ENCODE measurements around the gene PDE1A.

PDE1A gene

GRCh38 chr2:182372661-182373060, 54.2 kb downstream of the PDE1A start:
- no peak overlapping the region for H3K4me3 ChIP-seq (ENCODE audit: low read depth, low read length)
- no peaks in the 10 kb centered on the region for H3K27me3 ChIP-seq (ENCODE audit: control insufficient read depth, insufficient read depth, low read length)
- H3K9ac ChIP-seq (ENCODE audit: low read depth, low read length): no peak overlapping the region
- no peaks in the 10 kb centered on the region for H3K4me1 ChIP-seq (ENCODE audit: control insufficient read depth, insufficient read depth, low read length)
- no peaks in the 10 kb centered on the region for H3K36me3 ChIP-seq (ENCODE audit: control insufficient read depth, insufficient read depth, low read length)
- no peaks in the 10 kb centered on the region for H3K9me3 ChIP-seq (ENCODE audit: control insufficient read depth, insufficient read depth, low read length)

GRCh38 chr2:182368996-182369395, 57.8 kb downstream of the PDE1A start:
- Histone ChIP-seq H3K9me3 (ENCODE audit: control insufficient read depth, insufficient read depth, low read length) (no peaks in the 10 kb centered on the region), H3K4me1 (ENCODE audit: control insufficient read depth, insufficient read depth, low read length) (no peaks in the 10 kb centered on the region), H3K9ac (ENCODE audit: low read depth, low read length) (no peak overlapping the region), H3K4me3 (ENCODE audit: low read depth, low read length) (no peak overlapping the region), H3K36me3 (ENCODE audit: control insufficient read depth, insufficient read depth, low read length) (no peaks in the 10 kb centered on the region), H3K27me3 (ENCODE audit: control insufficient read depth, insufficient read depth, low read length) (no peaks in the 10 kb centered on the region)

- no peaks in the 10 kb centered on the region for H3K27me3 ChIP-seq (ENCODE audit: control insufficient read depth, insufficient read depth, low read length)
- H3K4me1 ChIP-seq (ENCODE audit: control insufficient read depth, insufficient read depth, low read length): no peaks in the 10 kb centered on the region
- no peak overlapping the region for H3K4me3 ChIP-seq (ENCODE audit: low read depth, low read length)
- no peak overlapping the region for H3K9ac ChIP-seq (ENCODE audit: low read depth, low read length)
- H3K9me3 ChIP-seq (ENCODE audit: control insufficient read depth, insufficient read depth, low read length): no peaks in the 10 kb centered on the region
- no peaks in the 10 kb centered on the region for H3K36me3 ChIP-seq (ENCODE audit: control insufficient read depth, insufficient read depth, low read length)
Measured at GRCh38 chr2:182368446-182368845, 58.4 kb downstream of the PDE1A start.

- no peaks in the 10 kb centered on the region for H3K9me3 ChIP-seq (ENCODE audit: control insufficient read depth, insufficient read depth, low read length)
- no peak overlapping the region for H3K9ac ChIP-seq (ENCODE audit: low read depth, low read length)
- no peaks in the 10 kb centered on the region for H3K36me3 ChIP-seq (ENCODE audit: control insufficient read depth, insufficient read depth, low read length)
- H3K4me1 ChIP-seq (ENCODE audit: control insufficient read depth, insufficient read depth, low read length): no peaks in the 10 kb centered on the region
- no peaks in the 10 kb centered on the region for H3K27me3 ChIP-seq (ENCODE audit: control insufficient read depth, insufficient read depth, low read length)
- H3K4me3 ChIP-seq (ENCODE audit: low read depth, low read length): no peak overlapping the region
Measured at GRCh38 chr2:182367401-182367800, 59.4 kb downstream of the PDE1A start.

- Histone ChIP-seq H3K9me3 (ENCODE audit: control insufficient read depth, insufficient read depth, low read length) (no peaks in the 10 kb centered on the region), H3K4me1 (ENCODE audit: control insufficient read depth, insufficient read depth, low read length) (no peaks in the 10 kb centered on the region), H3K4me3 (ENCODE audit: low read depth, low read length) (no peak overlapping the region), H3K36me3 (ENCODE audit: control insufficient read depth, insufficient read depth, low read length) (no peaks in the 10 kb centered on the region), H3K9ac (ENCODE audit: low read depth, low read length) (no peak overlapping the region), H3K27me3 (ENCODE audit: control insufficient read depth, insufficient read depth, low read length) (no peaks in the 10 kb centered on the region)
Measured at GRCh38 chr2:182366628-182367027, 60.2 kb downstream of the PDE1A start.

GRCh38 chr2:182365855-182366254, 61.0 kb downstream of the PDE1A start:
- Histone ChIP-seq H3K9me3 (ENCODE audit: control insufficient read depth, insufficient read depth, low read length) (no peaks in the 10 kb centered on the region), H3K4me1 (ENCODE audit: control insufficient read depth, insufficient read depth, low read length) (no peaks in the 10 kb centered on the region), H3K27me3 (ENCODE audit: control insufficient read depth, insufficient read depth, low read length) (no peaks in the 10 kb centered on the region), H3K4me3 (ENCODE audit: low read depth, low read length) (no peak overlapping the region), H3K36me3 (ENCODE audit: control insufficient read depth, insufficient read depth, low read length) (no peaks in the 10 kb centered on the region), H3K9ac (ENCODE audit: low read depth, low read length) (no peak overlapping the region)

GRCh38 chr2:182361477-182361876, 65.4 kb downstream of the PDE1A start:
- H3K9me3 ChIP-seq (ENCODE audit: control insufficient read depth, insufficient read depth, low read length): no peaks in the 10 kb centered on the region
- H3K9ac ChIP-seq (ENCODE audit: low read depth, low read length): no peak overlapping the region

GRCh38 chr2:182360663-182361260, 66.1 kb downstream of the PDE1A start:
- Histone ChIP-seq H3K36me3 (ENCODE audit: control insufficient read depth, insufficient read depth, low read length) (no peaks in the 10 kb centered on the region), H3K4me1 (ENCODE audit: control insufficient read depth, insufficient read depth, low read length) (no peaks in the 10 kb centered on the region), H3K9me3 (ENCODE audit: control insufficient read depth, insufficient read depth, low read length) (no peaks in the 10 kb centered on the region), H3K9ac (ENCODE audit: low read depth, low read length) (no peak overlapping the region), H3K27me3 (ENCODE audit: control insufficient read depth, insufficient read depth, low read length) (no peaks in the 10 kb centered on the region), H3K4me3 (ENCODE audit: low read depth, low read length) (no peak overlapping the region)

More at GRCh38 chr2:182361477-182361876, 65.4 kb downstream of the PDE1A start:
- Histone ChIP-seq H3K27me3 (ENCODE audit: control insufficient read depth, insufficient read depth, low read length) (no peaks in the 10 kb centered on the region), H3K36me3 (ENCODE audit: control insufficient read depth, insufficient read depth, low read length) (no peaks in the 10 kb centered on the region), H3K4me3 (ENCODE audit: low read depth, low read length) (no peak overlapping the region), H3K4me1 (ENCODE audit: control insufficient read depth, insufficient read depth, low read length) (no peaks in the 10 kb centered on the region)

- no peaks in the 10 kb centered on the region for H3K4me1 ChIP-seq (ENCODE audit: control insufficient read depth, insufficient read depth, low read length)
- no peaks in the 10 kb centered on the region for H3K36me3 ChIP-seq (ENCODE audit: control insufficient read depth, insufficient read depth, low read length)
- no peaks in the 10 kb centered on the region for H3K9me3 ChIP-seq (ENCODE audit: control insufficient read depth, insufficient read depth, low read length)
- H3K27me3 ChIP-seq (ENCODE audit: control insufficient read depth, insufficient read depth, low read length): no peaks in the 10 kb centered on the region
- H3K9ac ChIP-seq (ENCODE audit: low read depth, low read length): no peak overlapping the region
- no peak overlapping the region for H3K4me3 ChIP-seq (ENCODE audit: low read depth, low read length)
Measured at GRCh38 chr2:182359990-182360662, 66.7 kb downstream of the PDE1A start.

GRCh38 chr2:182359027-182359989, 67.5 kb downstream of the PDE1A start:
- Histone ChIP-seq H3K4me3 (ENCODE audit: low read depth, low read length) (no peak overlapping the region), H3K4me1 (ENCODE audit: control insufficient read depth, insufficient read depth, low read length) (no peaks in the 10 kb centered on the region), H3K27me3 (ENCODE audit: control insufficient read depth, insufficient read depth, low read length) (no peaks in the 10 kb centered on the region), H3K9me3 (ENCODE audit: control insufficient read depth, insufficient read depth, low read length) (no peaks in the 10 kb centered on the region), H3K36me3 (ENCODE audit: control insufficient read depth, insufficient read depth, low read length) (no peaks in the 10 kb centered on the region), H3K9ac (ENCODE audit: low read depth, low read length) (no peak overlapping the region)

GRCh38 chr2:182358601-182359000, 68.2 kb downstream of the PDE1A start:
- Histone ChIP-seq H3K9ac (ENCODE audit: low read depth, low read length) (no peak overlapping the region), H3K4me3 (ENCODE audit: low read depth, low read length) (no peak overlapping the region), H3K4me1 (ENCODE audit: control insufficient read depth, insufficient read depth, low read length) (no peaks in the 10 kb centered on the region), H3K36me3 (ENCODE audit: control insufficient read depth, insufficient read depth, low read length) (no peaks in the 10 kb centered on the region), H3K9me3 (ENCODE audit: control insufficient read depth, insufficient read depth, low read length) (no peaks in the 10 kb centered on the region), H3K27me3 (ENCODE audit: control insufficient read depth, insufficient read depth, low read length) (no peaks in the 10 kb centered on the region)
